HG03460 (cell line): Measurements from ENCODE around the gene RIPK4.
"Not testable (repeated sequence)": the region's sequence is repeated elsewhere in the genome, so short reads cannot be mapped to it uniquely, and the experiment has no call there.

ENCODE experiments used
- ATAC-seq: cut with Tn5 transposase; IDR thresholded peaks from one replicate; pipeline ENCODE4 v1.9.1; 2021; ENCODE audit not compliant: unreplicated experiment

The RIPK4 gene

GRCh38 chr21:41741253-41742072, 25.4 kb downstream of the RIPK4 start:
- ATAC-seq = no peak

DNA sequence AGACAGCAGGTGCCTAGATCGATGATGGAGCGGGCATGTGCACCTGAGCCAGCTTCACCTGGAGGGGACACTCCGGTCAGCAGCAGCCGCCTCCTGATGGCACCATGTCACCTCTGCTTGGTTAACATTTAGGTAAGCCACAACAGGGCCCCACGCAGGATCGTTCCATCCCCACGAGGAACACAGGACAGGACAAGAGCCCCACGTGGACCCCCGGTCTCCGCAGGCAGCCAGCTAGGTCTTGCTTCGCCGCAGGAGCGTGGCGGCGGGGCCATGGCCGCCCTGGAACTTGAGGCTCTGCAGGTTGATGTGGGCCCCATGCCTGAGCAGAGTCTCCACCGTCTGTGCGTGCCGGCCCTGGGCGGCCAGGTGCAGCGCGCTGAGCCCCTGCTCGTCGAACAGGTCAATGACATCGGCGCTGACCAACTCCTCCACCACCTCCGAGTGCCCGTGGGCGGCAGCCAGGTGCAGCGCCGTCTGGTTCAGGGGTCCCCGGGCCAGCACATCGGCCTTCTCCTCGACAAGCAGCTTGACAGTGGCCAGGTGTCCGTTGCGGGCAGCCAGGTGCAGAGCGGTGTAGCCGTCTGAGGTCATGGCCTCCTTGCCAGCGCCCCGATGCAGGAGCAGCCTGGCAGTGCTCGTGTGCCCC, 26.1 kb downstream of the RIPK4 start:
- no peak for ATAC-seq

- ATAC-seq = no peak
These were observed 26.9 kb downstream of the RIPK4 start for GRCh38 chr21:41739936-41740335.

- ATAC-seq = no peak
These were observed 27.8 kb downstream of the RIPK4 start for GRCh38 chr21:41739011-41739410.

DNA sequence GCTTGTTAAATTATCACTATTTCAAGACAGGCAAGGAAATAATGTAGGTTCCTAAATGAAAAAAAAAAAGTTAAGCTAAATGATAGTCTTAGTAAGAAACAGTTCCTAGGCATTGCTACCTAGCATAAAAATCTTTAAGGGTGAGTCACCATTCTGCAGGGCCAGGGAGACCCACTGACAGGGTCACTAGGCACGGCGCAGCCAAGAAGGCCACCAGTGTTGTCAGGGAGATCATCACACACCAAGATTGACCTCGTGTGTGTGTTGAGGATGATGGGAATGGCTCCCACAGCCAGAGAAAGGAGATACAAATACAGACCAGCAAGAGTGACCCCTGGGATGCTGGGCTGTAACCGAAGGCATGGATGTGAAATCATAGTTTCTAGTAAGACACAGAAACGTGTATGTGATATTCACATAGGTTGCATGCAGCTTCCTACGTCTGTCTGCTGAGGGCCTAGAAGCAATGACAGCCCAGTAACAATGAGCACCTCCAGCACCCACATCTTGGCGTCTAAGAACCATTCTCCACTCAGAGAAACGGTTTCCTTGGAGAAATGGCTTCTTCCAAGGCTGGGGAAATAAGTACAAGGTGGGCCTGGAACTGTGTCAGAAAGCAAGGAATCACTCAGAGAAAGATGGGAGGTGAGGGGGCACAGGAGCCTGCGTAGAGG, 29.1 kb downstream of the RIPK4 start:
- no peak for ATAC-seq

- ATAC-seq = no peak
These were observed 30.4 kb downstream of the RIPK4 start for GRCh38 chr21:41736423-41736822.

DNA sequence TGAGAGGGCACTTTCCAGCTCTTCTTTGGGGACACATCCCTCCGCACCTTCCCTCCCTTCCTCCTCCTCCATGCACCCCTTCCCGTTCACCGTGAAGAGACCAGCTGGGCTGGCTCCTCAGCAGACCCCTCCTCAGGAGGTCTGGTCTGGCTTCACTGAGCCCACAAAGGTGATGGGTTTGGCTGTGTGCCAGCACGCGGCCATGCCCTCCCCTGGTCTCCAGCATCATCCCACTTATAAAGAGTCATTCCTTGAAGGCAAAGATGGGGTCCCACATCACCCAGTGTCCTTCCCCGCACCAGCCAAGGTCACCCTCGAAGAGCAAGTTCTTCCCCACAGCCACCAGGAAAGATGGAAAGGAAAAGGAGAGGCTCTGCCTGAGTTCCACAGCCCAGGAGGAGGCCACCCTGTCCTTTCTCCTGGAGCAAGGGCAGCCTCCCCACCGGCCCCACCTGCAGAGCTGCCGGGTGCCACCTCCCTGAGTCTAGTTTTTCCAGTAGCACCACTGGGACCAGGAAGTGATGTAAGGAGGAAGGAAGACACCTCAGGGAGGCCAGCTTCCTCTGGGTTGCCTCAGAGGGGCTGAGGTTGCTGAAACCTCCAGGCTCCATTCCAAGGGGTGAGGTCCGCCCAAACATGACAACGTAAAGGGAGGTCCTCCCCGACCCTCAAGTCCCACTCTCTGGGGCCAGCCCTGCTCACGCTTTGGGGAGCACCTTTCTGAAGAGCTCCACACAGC, 32.7 kb downstream of the RIPK4 start:
- ATAC-seq = no peak

- ATAC-seq = no peak
These were observed 35.8 kb downstream of the RIPK4 start for GRCh38 chr21:41731081-41731480.

- ATAC-seq = no peak
These were observed 36.5 kb downstream of the RIPK4 start for GRCh38 chr21:41730367-41730765.

DNA sequence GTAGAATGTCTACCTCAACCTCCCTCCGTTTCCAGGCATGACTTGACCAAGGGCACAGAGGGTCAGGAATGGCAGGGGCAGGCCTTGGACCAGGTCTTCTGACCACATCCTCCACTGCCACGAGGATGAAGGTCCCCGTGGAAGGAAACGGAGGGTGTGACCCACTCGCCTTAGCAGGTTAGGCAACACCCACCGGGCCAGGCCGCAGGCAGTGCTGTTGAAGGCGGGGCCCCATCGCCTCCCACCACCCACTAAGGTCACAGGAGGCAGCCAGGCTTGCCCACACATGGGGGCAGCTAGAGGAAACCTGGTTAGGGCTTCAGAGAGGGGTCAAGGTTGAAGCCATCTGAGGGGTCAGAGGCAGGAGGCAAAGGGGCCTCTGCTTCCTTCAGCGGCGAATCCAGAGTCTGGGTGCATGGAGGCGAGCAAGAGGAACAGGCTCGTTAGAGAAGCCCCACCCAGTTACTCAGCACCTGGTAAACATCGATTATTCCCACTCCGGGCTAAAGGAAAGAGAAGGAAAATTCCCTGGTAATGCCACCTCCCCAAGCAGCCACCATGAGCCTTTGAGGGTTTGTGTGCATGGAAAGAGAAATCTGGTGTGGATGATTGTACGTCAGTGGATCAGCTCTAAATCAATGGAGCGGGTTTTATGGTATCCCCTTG, 37.0 kb downstream of the RIPK4 start:
- ATAC-seq = no peak

- ATAC-seq = no peak
These were observed 38.8 kb downstream of the RIPK4 start for GRCh38 chr21:41727784-41728763.

- no peak for ATAC-seq
These were observed 39.7 kb downstream of the RIPK4 start for GRCh38 chr21:41726970-41727783.

GRCh38 chr21:41726630-41726969, 40.3 kb downstream of the RIPK4 start:
- ATAC-seq = no peak

- ATAC-seq = no peak
These were observed 40.7 kb downstream of the RIPK4 start for GRCh38 chr21:41726058-41726558.

DNA sequence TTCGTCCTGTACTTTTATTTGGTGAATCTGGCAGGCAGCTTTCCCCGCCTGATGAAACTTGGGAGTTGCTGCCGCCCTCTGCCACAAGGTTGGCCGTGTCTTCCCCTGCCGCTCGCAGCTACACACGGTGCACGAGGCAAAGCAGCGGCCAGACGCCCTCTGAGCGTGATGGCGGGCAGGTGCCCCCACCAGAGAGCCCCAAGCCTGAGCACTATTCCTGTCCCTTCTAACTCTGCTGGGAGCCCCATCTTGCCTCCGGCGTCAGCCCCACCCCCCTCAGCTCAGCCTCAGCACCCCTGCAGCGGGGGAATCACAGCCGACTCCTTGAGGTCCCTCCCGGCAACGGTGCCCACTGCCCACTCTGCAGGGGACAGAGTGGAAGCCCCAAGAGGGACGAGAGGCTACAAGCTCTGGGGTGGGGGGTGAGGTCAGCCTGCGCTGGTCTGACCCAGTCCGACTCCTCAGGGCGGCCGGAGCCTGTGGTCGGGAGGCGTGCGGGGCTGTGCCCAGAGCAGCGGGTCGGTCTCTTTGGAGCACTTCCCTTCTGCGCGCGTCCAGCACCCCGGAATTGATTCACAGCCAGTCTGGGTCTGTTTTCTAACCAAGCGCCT, 41.3 kb downstream of the RIPK4 start:
- no peak for ATAC-seq

DNA sequence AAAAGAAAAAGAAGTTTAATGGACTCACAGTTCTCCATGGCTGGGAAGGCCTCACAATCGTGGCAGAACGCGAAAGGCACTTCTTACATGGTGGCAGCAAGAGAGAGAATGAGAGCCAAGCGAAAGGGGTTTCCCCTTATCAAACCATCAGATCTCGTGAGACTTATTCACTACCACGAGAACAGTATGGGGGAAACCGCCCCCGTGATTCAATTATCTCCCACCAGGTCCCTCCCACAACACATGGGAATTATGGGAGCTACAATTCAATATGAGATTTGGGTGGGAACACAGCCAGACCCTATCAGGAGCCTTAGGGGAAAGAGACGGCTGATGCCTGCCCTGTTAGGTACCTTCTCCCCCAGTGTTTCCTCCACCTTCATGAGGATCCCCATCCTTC, 43.0 kb downstream of the RIPK4 start:
- not testable (repeated sequence) for ATAC-seq

DNA sequence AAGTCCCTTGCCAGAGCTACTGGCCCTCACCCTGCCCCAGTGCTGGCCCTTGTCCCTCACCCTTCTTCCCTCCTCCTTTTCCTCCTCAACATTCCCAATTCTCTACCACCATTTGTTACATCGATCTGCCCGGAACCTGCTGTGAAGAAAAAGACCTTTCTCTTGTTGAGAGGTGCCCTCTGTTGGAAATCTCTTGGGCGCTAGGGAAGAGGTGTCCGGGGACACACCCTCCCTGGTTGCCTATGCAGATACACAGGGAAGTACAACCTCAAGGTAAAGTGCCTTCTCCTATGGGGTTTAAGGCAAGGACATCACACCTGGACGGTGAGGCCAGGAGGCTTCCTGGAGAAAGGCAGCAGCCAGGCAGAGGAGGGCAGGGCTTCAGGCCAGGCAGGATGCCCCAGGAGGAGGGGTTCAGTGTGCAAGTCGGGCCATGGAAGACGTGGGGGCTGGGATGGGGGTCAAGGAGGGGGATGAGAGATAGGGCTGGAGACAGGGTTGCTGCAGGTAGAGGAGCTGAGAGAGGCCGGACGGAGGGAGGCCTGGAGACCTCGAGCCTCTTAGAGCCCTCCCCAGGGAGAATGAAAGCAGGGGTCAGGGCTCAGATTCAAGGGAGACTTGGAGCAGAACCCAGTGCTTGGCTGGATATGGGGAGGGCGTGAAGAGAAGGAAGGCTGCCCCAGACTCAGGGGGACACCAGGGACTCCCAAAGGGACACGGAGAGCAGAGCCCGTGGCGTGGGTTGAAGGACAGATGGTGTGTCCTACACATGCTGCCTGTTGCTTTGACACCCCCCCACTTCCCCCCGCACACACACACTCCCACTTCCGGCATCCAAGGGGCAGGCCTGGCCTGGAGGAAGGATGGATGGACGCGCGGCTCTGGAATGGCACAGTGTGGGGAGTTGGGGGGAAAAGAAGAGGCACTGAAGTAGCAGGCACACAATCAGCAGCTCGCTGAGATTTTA, 44.5 kb downstream of the RIPK4 start:
- ATAC-seq = no peak
